GM12872 (cell line): ENCODE data around the gene SORCS2.

Experiments
- CTCF ChIP-seq: IDR thresholded peaks from 3 replicates; pipeline ENCODE4 v1.5.1; 2011; ENCODE audit warnings: low read depth, mild to moderate bottlenecking, low read length, moderate library complexity; ENCODE audit not compliant: insufficient read depth

SORCS2 gene

GRCh38 chr4:7679406-7680040, 487.2 kb downstream of the SORCS2 start:
- no peak for TF ChIP-seq CTCF

- TF ChIP-seq CTCF = no peak
These were observed 487.8 kb downstream of the SORCS2 start for GRCh38 chr4:7680106-7680505.

GRCh38 chr4:7680731-7681130, 488.4 kb downstream of the SORCS2 start:
- no peak for TF ChIP-seq CTCF

- TF ChIP-seq CTCF = no peak
These were observed 490.9 kb downstream of the SORCS2 start for GRCh38 chr4:7683126-7683703.

- no peak for TF ChIP-seq CTCF
These were observed 492.0 kb downstream of the SORCS2 start for GRCh38 chr4:7684294-7684693.

GRCh38 chr4:7686070-7686870, 493.9 kb downstream of the SORCS2 start:
- TF ChIP-seq CTCF = no peak

GRCh38 chr4:7687006-7687405, 494.7 kb downstream of the SORCS2 start:
- no peak for TF ChIP-seq CTCF
